ENCODE measurements around the gene CAMK2G.
"Not testable (repeated sequence)": the region's sequence is repeated elsewhere in the genome, so short reads cannot be mapped to it uniquely, and the experiment has no call there.

The CAMK2G gene

DNA sequence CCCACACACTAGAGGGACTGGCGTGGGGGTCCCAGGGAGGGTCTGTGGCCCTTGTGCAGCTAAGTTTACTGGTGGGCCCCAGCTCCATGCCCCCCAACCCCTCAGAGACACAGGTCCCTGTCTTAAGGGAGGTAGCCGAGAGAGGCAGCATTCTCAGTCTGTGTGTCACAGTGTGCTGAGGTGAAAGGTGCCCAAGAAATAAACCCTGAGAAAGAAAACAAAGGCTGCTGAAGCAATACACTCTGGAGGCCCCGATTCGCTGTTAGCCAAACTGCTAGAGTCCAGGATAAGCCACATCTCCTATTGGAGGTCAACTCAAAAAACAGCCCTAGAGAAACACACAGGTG is 34.3 kb downstream of the CAMK2G start:
- no peak for DNase-seq (ENCODE audit: low read depth in 2 of 2)

DNA sequence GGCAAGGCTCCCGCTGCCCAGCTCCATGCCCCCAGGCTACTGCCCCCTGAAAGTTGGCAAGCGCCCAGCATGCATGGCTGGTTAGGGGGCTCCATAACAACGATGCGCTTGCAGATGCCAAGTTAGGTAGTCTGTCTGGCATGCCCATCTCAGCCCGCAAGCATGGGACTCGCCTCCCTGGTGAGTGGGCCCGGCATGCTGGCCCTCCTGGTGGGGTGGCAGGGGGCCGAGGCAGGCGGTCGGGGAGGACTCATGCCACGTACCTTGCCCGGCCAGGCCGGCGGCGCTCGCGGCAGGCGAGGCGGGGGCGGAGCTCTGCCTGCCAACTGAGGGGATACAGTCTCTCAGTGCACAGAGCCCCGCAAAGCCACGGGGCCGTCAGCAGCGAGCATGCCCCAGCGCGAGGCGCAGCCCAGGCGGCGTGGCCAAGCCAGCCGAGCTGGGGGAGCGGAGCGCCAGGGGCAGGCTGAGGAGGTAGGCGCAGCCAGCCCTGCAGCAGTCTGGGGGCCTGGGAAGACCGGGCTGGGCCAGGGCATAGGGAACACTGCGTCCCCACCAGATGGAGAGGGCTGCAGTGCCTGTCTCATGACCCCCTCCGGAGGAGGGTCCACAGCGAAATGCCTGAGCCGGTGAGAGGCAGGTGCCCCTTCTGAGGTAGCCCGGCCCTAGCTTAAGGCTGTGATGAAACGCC is 34.9 kb downstream of the CAMK2G start:
- no peak for DNase-seq (ENCODE audit: low read depth in 2 of 2)

GRCh38 chr10:73838827-73839226 is 35.5 kb downstream of the CAMK2G start:
- DNase-seq (ENCODE audit: low read depth in 2 of 2), result no peak

- no peak for DNase-seq (ENCODE audit: low read depth in 2 of 2)
Observed at GRCh38 chr10:73838008-73838567, 36.3 kb downstream of the CAMK2G start.

DNA sequence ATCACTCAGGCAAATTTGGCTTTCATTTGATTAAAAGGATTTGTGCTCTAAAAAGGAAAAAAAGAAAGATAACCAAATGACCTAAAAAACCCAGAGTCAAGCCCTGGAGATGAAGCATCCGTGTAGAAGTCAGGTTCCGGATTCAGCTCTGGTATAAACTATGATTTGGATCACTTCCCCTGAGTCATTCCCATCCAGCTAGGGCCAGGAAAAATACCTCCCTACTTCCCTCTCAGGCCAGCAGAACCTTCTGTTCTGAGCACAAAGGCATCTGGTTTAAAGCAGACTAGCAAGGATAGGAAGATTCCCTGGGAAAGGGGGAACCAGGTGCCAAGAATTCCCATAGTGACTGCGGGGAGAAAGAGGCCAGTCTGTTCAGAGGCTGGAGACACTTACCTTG is 37.3 kb downstream of the CAMK2G start:
- DNase-seq (ENCODE audit: low read depth in 2 of 2), result no peak

GRCh38 chr10:73836427-73836980 is 37.9 kb downstream of the CAMK2G start:
- no peak for DNase-seq (ENCODE audit: low read depth in 2 of 2)

DNA sequence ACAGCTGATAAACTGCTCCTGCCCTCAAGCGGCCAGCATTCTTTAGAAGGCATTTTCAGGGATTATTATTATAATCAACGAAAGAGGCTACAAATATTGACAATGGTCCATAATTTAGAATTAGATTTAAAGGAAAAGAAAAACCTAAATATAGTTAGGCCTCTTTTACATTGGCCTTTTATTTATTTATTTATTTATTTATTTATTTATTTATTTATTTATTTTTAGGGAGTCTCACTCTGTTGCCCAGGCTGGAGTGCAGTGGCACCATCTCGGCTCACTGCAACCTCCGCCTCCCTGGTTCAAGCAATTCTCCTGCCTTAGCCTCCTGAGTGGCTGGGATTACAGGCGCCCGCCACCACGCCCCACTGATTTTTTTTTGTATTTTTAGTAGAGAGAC is 45.3 kb downstream of the CAMK2G start:
- not testable (repeated sequence) for DNase-seq (ENCODE audit: low read depth in 2 of 2)

GRCh38 chr10:73828161-73828560 is 46.2 kb downstream of the CAMK2G start:
- DNase-seq (ENCODE audit: low read depth in 2 of 2), result no peak

DNA sequence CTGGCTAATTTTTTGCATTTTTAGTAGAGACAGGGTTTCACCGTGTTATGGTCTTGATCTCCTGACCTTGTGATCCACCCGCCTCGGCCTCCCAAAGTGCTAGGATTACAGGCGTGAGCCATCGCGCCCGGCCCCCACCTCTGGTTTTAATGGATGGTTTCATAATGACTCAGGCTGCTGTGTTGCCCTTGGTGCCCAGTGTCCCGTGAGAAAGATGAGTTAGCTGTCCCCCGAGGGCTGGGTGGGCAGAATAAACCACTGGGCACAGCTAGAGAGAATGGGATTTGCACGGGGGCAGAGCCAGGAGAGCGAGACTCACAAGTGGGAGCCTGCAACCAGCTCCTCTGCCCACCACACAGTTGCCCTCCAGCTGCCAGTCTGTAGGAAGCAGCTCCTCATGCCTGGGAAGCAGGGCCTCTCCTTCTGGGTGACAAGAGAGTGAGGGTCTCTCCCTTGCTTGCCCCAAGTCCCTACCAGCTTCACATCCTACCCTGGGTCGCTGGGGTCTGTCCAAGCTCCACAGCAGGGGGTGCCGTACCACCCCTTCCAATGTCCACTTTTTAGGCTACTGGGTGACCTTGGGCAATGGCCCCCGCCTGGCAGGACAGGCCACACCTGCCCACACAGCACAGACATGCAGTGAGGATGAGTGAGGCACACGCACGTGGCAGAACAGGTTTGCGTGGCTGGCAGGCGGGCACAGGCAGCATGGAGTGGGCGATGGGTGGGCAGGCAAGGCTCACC is 46.8 kb downstream of the CAMK2G start:
- no peak for DNase-seq (ENCODE audit: low read depth in 2 of 2)

GRCh38 chr10:73824146-73824725 is 50.1 kb downstream of the CAMK2G start:
- DNase-seq (ENCODE audit: low read depth in 2 of 2), result no peak

- no peak for DNase-seq (ENCODE audit: low read depth in 2 of 2)
Observed at GRCh38 chr10:73823391-73823790, 51.0 kb downstream of the CAMK2G start.

DNA sequence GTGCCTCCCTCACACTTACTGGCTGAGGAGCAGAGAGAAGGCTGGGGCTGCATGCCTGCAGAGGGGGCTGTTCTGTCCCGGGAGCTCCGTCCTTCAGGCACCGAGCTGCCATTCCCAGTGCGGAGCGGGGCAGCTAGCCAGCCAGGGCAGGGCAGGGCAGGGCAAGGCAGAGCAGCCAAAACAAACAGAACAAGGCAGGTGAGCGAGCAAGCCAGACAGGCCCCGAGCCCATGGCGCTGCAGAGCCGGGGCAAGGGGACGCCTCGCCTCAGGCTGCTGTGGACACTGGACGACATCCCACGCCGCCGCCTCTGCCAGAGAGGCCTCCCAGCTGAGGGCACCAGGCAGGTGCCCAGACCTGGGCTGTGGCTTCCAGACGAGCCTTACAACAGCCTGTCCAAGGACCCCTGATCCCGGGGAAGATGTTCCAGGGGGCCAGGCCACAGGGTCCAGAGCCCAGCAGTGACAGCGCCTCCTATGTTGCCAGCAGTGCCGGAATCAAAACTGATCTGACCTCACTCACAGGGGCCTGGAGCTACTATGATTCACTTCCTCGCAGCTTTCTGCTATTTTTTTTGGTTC is 54.8 kb downstream of the CAMK2G start:
- DNase-seq (ENCODE audit: low read depth in 2 of 2), result no peak

DNA sequence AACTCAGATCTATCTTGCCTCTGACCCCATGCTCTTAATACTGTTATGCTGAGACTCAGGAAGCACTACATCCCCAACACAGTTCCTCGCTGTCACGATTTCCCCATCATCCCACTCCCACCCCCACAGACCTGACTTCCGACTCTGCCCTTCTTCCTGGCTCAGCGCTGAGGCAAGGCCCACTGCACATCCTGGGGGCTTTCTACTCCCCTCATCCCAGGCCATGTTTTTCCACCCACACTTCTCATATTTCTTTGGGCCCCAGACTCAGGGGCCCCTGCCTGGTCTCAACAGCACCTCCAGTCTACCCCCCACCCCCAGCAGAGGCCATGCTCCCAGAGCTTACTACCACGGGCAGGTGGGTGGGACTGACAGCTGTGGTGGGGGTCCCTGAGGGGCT is 55.3 kb downstream of the CAMK2G start:
- DNase-seq (ENCODE audit: low read depth in 2 of 2), result no peak

DNA sequence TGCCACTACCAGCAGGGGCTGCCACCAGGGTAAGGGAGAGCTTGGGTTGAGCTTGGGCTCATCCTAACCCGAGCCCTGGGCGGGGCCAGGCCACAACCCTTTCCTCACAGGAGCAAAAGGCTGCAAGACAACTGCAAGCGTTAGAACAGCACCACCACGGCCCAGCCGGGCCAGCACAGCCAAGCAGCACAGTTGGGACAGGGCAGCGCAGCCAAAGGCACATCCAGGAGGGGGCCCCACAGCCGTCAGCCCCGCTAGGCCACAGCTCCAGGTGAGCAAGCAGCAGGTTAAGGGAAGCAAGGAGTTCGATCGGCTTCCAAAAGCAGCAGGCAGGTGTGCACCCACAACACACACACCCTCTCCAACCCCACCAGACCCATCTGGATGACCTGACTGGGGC is 56.0 kb downstream of the CAMK2G start:
- DNase-seq (ENCODE audit: low read depth in 2 of 2), result no peak

DNA sequence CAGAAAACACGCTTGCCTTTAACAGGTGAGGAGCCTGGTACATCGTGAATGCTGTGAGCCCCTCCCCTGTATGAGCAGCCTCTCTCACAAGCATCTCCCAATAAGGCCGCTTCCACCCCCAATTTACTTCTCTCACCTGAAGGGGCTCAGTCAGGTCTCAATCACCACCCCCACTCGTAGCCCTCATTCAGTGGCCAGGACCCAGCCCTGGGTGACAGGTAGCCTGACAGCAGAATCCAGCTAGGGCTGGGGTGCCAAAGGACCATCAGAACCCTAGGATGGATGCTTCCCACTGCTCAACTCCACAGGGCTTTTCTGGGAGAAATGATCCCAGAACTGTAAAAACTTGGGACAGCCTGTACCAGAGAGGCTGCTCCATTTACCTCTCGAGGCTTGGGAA is 56.5 kb downstream of the CAMK2G start:
- no peak for DNase-seq (ENCODE audit: low read depth in 2 of 2)

DNA sequence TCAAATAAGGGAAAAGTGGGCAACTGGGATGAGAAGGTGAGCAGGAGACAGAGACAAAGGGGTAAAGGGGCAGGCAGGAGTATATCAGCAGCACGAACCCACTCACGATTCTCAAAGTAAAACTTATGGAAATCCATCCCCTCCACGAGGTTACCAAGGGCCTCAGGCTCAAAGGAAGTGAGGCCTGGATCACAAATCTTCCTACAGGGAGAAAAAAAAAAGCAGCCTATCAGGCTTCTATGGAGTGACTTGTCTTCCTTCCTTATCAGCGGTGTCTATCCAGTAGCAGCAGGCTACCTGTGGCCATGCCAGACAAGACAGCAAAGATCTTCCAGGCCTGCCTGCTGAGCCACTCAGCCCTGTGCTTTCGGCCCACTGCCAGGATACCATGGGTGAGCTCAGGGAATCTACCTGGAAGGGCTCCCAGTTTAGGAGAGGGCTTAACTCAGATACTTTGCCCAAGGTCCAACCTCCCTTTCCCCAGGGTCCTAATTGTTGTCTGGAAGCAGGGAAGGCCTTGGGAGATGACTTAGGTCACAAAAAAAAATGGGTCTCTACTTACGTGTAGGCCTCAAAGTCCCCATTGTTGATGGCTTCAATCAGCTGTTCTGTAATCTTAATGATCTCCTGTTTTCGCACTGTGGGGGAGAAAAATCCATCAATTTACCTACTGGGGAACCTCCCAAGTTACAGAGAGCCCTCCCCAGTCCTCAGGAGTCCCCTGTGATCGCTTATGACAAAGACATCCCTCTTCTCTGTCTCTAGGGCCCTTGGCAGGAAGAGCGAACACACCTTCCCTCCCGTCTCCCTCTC is 57.2 kb downstream of the CAMK2G start:
- no peak for DNase-seq (ENCODE audit: low read depth in 2 of 2)

- DNase-seq (ENCODE audit: low read depth in 2 of 2), result no peak
Observed at GRCh38 chr10:73815719-73816030, 58.7 kb downstream of the CAMK2G start.

DNA sequence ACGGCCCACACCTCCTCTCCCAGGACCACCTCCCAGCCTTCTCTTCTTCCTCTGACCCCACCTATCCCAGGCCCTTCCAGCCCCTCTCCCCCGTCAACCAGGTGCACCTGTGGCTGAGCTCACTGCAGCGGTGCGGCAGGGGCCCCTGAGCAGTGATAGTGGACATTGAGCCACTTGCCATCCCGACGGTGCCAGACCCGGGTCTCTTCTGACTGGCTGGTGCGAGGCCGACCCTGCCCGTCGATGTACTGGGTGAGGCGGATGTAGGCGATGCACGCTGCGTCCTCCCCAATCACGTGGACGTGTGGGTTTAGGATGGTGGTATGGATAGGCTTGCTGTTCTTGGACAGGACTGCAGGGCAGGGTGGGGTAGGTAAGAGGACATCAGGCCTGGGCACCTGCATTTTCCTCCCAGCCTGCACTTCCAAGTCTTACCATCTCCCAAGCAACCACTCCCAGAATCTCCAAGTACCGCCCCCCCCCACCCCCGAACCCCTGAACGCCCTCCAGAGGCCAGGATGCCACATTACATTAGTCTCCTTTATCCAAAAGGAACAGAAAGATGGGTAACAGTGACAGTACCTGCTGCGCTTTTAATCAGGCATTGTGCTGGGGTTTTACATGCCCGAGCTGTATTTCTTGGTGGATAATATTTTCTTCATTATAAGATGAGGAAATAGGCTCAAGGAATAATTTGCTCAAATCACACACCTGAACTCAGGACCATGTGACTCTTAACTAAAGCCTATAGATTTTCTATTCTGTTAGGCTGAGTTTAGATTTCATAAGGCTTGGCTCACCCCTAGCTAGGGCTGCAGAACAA is 59.2 kb downstream of the CAMK2G start:
- DNase-seq (ENCODE audit: low read depth in 2 of 2), result no peak

DNA sequence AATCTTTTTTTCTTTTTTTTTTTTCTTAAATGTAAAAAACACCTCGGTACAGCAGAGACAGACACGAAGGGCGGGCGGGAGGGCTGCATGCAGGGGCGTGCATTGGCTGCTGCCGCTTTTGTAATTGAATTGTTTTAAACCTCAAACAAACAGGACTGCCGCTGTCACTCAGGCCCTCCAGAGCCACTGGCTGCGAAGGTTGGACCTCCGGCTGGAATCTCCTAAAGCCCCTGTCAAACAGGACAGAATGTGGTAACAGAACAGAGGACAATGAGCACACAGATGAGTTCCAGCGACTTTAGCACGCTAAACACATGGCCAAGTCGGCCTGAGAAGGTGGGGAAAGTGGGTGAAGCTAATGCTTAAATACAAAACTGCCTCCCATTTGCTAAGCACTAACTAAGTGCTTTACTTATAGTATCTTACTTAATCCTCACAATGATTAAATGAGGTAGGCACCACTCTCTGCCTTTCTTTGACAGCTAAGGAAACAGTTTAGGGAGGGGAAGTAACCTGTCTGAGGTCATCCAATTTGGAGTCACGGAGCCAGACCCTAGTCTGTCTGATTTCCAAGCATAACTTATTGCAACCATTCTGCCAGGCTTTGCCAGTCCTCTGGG is 60.0 kb downstream of the CAMK2G start:
- DNase-seq (ENCODE audit: low read depth in 2 of 2), result no peak

DNA sequence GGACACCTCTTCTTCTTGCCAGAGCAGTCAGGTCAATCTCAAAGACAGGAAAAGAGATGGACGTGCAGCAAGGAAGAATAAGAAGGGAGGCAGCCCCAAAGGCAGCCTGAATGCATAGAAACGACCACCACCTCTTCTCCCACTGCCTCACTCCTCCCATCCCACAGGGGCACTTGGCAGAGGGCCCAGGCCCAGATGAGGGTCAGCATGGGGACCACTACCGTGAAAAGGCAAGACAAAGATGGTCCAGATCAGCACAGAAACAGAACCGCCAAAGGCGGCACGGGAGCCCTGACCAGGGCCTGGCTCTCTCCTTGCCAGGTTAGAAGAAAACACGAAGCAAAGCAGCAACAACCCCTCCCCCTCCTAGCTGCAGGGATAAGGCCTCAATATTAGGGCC is 61.0 kb downstream of the CAMK2G start:
- no peak for DNase-seq (ENCODE audit: low read depth in 2 of 2)
